PFSK-1 (cell line): Measurements from ENCODE around the gene TNIP2.
A peak's percentile ranks its signal among the peaks of the same experiment; 100 is the strongest.

ENCODE experiments used
- FOXP2 ChIP-seq: optimal IDR thresholded peaks from 2 replicates; pipeline ENCODE3; 2011; ENCODE audit warnings: borderline replicate concordance, control low read depth, inconsistent platforms; ENCODE audit not compliant: insufficient read depth; ENCODE audit errors: extremely low read length, extremely low read depth
- POLR2AphosphoS5 ChIP-seq: IDR thresholded peaks from 2 replicates; pipeline ENCODE4 v1.6.1; 2012; ENCODE audit warnings: low read depth, mild to moderate bottlenecking, control low read depth, low read length, moderate library complexity
- SIN3A ChIP-seq: IDR thresholded peaks from 2 replicates; pipeline ENCODE4 v1.6.1; 2012; ENCODE audit warnings: mild to moderate bottlenecking, low read length, moderate library complexity, borderline replicate concordance; ENCODE audit not compliant: insufficient read depth
- TAF1 ChIP-seq: IDR thresholded peaks from 2 replicates; pipeline ENCODE4 v1.6.1; 2012; ENCODE audit warnings: low read length, control low read depth, borderline replicate concordance; ENCODE audit not compliant: insufficient read depth
- TF ChIP-seq, protein P1 (sequence below), 2 experiments: IDR thresholded peaks; 2 replicates each; pipeline versions ENCODE4 v1.6.1 to v1.8.0; 2011 to 2012; ENCODE audit warnings: low read depth in 2 of 2, low read length in 2 of 2, control low read depth in 1 of 2, inconsistent platforms in 1 of 2, mild to moderate bottlenecking in 1 of 2, moderate library complexity in 1 of 2; ENCODE audit not compliant: insufficient read depth in 1 of 2

The TNIP2 gene

DNA sequence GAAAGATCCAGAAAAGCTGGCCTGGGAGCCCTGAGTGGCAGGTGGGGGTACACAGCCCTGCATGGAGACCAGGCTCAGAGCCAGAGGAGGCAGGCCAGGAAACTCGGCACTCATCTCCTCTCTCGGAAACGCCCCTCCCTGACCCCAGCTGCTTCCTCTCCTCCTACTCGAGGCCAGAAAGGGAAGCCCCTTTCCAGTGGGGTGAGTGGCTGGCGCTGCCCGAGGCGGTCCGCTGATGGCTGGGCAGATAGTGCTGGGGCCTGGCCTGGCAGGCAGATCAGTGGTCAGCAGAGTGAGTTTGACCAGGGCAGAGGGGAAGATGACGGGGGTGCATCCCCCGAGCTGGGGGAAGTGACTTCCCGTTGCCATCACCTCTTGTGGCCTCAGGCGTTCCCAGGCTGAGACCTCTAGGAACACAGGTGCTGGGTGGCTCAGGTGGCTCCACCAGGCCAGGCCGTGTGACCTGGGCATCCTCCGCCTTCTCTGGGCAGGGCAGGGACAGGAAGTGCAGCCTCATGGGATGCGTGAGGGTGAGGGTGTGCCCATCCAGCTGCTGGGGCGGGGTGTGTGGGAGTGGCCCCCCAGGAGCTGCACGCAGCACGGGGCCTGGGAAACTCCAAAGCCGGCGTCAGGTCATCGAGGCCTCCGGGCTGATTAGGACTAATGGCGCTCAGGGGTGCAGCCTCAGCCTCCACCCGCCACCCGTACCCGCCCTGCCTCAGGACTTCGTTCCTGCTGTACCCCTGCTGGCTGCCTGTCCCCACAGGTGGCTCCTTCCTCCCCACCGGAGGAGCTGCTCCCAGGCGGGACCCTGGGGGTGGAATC lies 42.5 kb upstream of the TNIP2 start:
- no peak for TF ChIP-seq TAF1
- TF ChIP-seq POLR2AphosphoS5 = peak; percentile 27; the same call in 1 of the 2 replicates
- TF ChIP-seq, protein P1, sequence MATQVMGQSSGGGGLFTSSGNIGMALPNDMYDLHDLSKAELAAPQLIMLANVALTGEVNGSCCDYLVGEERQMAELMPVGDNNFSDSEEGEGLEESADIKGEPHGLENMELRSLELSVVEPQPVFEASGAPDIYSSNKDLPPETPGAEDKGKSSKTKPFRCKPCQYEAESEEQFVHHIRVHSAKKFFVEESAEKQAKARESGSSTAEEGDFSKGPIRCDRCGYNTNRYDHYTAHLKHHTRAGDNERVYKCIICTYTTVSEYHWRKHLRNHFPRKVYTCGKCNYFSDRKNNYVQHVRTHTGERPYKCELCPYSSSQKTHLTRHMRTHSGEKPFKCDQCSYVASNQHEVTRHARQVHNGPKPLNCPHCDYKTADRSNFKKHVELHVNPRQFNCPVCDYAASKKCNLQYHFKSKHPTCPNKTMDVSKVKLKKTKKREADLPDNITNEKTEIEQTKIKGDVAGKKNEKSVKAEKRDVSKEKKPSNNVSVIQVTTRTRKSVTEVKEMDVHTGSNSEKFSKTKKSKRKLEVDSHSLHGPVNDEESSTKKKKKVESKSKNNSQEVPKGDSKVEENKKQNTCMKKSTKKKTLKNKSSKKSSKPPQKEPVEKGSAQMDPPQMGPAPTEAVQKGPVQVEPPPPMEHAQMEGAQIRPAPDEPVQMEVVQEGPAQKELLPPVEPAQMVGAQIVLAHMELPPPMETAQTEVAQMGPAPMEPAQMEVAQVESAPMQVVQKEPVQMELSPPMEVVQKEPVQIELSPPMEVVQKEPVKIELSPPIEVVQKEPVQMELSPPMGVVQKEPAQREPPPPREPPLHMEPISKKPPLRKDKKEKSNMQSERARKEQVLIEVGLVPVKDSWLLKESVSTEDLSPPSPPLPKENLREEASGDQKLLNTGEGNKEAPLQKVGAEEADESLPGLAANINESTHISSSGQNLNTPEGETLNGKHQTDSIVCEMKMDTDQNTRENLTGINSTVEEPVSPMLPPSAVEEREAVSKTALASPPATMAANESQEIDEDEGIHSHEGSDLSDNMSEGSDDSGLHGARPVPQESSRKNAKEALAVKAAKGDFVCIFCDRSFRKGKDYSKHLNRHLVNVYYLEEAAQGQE (IDR thresholded peaks at IDR 0.05; ENCODE audit: insufficient read depth in 1 of 2, low read depth in 2 of 2, low read length in 2 of 2) = no peak
- no peak for TF ChIP-seq SIN3A
- TF ChIP-seq FOXP2 = no peak

DNA sequence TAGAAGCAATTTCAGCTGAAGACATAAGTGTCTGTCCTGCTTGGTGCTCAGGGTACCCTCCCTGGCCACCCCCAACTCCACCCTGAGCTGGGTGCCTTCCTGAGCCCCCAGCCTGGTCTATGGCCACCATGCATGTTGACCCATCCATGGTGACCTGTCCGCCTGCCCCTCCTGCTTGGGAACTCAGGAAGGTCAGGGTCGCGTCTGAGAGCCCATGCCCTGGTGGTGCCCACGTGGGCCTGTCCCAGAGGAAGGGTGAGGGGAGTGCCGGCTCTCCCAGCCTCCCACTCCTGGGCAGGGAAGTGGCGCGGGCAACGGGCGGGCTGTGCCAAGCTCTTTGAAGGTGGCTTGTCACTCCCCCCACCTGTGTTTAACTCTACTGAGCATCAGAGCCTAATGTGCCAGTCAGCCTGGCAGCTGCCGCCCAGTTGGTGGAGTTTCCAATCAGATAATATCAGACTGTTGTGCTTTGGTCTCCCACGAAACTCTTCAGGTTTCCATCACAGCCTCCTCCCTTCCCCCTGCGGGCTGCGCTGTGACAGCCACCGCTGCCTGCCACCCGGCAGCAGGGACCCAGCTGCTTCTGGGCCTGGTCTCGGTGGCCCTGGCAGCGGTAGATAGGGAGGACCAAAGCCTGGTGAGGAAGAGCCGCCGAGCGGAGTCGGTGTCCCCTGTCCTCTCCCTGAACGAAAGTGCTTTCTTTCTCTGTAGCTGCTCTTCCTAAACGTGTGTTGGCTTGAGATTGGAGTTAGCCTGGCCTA lies 41.6 kb upstream of the TNIP2 start:
- TF ChIP-seq FOXP2 (no peak), SIN3A (no peak)

DNA sequence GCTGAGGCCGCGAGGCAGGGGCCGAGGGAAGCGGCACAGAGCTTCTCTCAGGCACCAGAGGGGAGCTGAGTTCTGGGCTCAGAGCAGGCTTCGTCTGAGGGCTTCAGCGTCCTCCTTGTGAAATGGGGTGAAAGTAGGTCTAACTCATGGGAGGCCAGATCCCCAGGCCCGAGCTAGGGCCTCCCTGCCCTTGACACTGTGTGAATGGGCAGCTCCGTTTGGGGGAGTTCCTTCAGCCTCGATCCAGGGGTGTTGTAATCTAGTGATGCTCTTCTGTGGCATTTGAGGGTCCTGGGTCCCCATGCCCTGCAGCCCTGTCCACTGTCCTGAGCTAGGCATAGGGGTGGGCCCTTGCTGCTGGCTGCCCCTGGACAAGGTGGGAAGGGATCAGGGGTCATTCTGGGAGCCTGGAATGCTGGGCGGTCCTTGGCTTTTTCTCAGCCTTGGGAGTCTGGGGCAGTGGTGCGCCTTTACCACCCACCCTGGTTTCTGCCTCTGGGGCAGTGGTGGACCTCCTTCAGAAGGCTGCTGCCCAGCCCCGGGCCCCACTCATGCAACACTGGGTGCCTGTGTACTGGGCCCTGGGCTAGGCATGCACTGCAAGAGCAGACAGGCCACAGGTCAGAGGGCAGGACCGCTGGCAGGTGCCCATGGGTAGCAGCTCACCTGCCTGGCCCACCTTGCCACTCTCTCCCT lies 40.9 kb upstream of the TNIP2 start:
- no peak for TF ChIP-seq TAF1
- no peak for TF ChIP-seq POLR2AphosphoS5
- TF ChIP-seq, protein P1 (IDR thresholded peaks at IDR 0.05; ENCODE audit: insufficient read depth in 1 of 2, low read depth in 2 of 2, low read length in 2 of 2) = no peak
- TF ChIP-seq FOXP2 = no peak
- no peak for TF ChIP-seq SIN3A

DNA sequence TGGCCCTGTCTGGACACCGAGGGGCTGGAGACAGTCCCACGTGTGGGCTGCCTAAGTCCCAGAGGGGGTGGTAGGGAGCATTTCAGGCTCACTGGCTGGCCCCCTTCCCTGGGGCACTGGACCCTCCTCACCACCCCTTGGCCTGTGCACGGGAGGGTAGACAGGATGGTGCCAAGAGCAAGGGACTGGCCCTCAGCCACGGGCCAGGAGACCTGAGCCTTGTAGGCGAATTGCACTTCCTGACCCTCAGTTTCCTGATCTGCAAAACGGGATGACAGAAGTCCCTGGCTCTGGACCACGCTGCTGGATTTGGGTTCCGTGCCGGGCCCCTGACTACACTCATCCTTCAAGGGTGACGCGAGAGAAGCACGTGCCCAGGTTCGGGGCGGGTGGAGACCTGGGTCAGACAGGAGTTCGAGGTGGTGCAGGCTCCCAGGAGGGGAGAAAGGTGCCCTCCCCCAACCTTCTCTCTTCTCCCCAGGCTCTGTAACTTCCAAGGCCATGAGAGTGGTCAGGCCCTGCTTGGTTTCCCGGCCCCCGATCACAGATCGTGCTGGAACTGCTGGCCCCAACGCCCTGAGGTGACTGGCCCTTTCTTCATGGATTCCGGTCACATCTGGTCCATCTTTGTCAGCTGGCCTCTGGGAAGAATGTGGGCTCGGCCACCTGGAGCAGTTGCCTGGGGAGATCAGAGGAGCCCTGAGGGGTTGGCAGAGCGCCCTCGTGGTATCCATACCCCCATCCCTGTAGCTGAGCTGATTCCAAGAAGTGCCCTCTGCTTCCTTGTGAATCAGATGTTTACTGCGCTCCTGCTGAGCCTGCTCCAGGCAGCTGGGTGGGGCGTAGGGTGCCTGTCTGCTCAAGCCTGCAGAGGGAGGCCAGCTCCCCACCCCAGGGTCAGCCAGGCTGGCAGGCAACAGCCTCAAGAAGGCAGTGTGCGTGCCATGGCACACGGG lies 40.0 kb upstream of the TNIP2 start:
- TF ChIP-seq POLR2AphosphoS5 (no peak), SIN3A (no peak), FOXP2 (no peak), TAF1 (no peak)
- TF ChIP-seq, protein P1 (IDR thresholded peaks at IDR 0.05; ENCODE audit: insufficient read depth in 1 of 2, low read depth in 2 of 2, low read length in 2 of 2) = no peak

DNA sequence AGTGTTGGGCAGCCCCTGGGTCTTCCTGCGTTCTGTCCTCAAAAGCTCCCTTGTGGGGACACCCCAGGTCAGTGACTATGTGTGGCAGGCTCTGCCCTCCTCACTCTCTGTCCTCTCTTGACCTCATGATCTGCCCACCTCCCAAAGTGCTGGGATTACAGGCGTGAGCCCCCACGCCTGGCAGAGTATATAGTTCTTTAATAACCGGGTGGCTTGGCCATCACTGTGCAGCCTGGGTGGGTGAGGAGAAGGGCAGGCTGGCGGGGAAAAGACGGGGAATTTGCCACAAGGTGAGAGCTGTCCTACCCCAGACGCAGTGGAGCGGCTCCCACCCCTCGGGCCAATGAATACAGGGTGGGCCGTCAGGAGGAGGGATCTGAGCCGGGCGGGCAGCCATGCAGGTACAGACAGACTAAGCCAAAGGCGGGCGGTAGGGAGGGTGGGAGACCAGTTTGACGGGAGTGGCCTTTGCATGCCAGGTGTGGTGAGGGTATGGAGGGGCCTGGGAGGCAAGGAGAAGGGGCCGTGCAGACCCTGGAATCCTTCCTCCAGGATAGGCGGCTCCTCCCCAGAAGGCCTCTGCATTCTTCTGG lies 39.3 kb upstream of the TNIP2 start:
- no peak for TF ChIP-seq FOXP2
- TF ChIP-seq, protein P1 (IDR thresholded peaks at IDR 0.05; ENCODE audit: insufficient read depth in 1 of 2, low read depth in 2 of 2, low read length in 2 of 2) = no peak
- no peak for TF ChIP-seq POLR2AphosphoS5
- TF ChIP-seq TAF1 = no peak
- TF ChIP-seq SIN3A = no peak
